Fibroblast of the conjunctiva (primary cell): ENCODE measurements around the gene CIBAR2.
"Not testable (repeated sequence)": the region's sequence is repeated elsewhere in the genome, so short reads cannot be mapped to it uniquely, and the experiment has no call there.

ENCODE experiments used
- DNase-seq: peaks from one replicate; pipeline ENCODE4 v3.0.0-alpha.2; 2010; ENCODE audit warnings: low read depth

CIBAR2 gene

GRCh38 chr16:85062845-85063244 is 49.4 kb downstream of the CIBAR2 start:
- no peak for DNase-seq

- no peak for DNase-seq
Measured at GRCh38 chr16:85062323-85062722, 49.9 kb downstream of the CIBAR2 start.

- no peak for DNase-seq
Measured at GRCh38 chr16:85061566-85061965, 50.7 kb downstream of the CIBAR2 start.

GRCh38 chr16:85058909-85059308 is 53.4 kb downstream of the CIBAR2 start:
- DNase-seq = no peak

- no peak for DNase-seq
Measured at GRCh38 chr16:85057948-85058347, 54.3 kb downstream of the CIBAR2 start.

- no peak for DNase-seq
Measured at GRCh38 chr16:85057212-85057889, 54.9 kb downstream of the CIBAR2 start.

GRCh38 chr16:85056211-85056748 is 56.0 kb downstream of the CIBAR2 start:
- DNase-seq = no peak

GRCh38 chr16:85055493-85056210 is 56.6 kb downstream of the CIBAR2 start:
- peak; percentile 21 for DNase-seq

- no peak for DNase-seq
Measured at GRCh38 chr16:85054948-85055492, 57.3 kb downstream of the CIBAR2 start.

GRCh38 chr16:85054321-85054720 is 58.0 kb downstream of the CIBAR2 start:
- DNase-seq = not testable (repeated sequence)

- peak; percentile 17 for DNase-seq
Measured at GRCh38 chr16:85052536-85052935, 59.7 kb downstream of the CIBAR2 start.

- no peak for DNase-seq
Measured at GRCh38 chr16:85051683-85052082, 60.6 kb downstream of the CIBAR2 start.

- DNase-seq = no peak
Measured at GRCh38 chr16:85051067-85051581, 61.1 kb downstream of the CIBAR2 start.

GRCh38 chr16:85049706-85050305 is 62.5 kb downstream of the CIBAR2 start:
- no peak for DNase-seq

GRCh38 chr16:85048921-85049562 is 63.2 kb downstream of the CIBAR2 start:
- DNase-seq = no peak
